ENCODE data around the gene USP5. TPM values are rescaled to one million over a fixed set of nuclear protein-coding genes. Genes with fewer than 3 reads are reported as not detected.

USP5 gene
- total and polyA plus RNA-seq, 2 of the 8 experiments (the other 6 are each of a cell fraction or from before 2014, with no cell fraction given), result 66.5 to 148 TPM

- TF ChIP-seq CBX8 (IDR thresholded peaks at IDR 0.05; ENCODE audit: borderline replicate concordance, low read depth, low read length) (no peak), CREB1 (IDR thresholded peaks at IDR 0.05) (0 out of 2 replicates have a peak, but pooled peaks have one; percentile 15), YY1 (IDR thresholded peaks at IDR 0.05; ENCODE audit: low read depth, low read length) (no peak), SP2 (IDR thresholded peaks at IDR 0.05; ENCODE audit: low read length) (no peak), NRF1 (IDR thresholded peaks at IDR 0.05; ENCODE audit: low read depth, low read length) (no peak; the same call in 1 of the 2 replicates), KDM5A (IDR thresholded peaks at IDR 0.05; ENCODE audit: low read length) (no peak), BRCA1 (IDR thresholded peaks at IDR 0.05; ENCODE audit: low read depth, low read length) (no peak), POU5F1 (IDR thresholded peaks at IDR 0.05; ENCODE audit: low read depth, low read length) (no peak), MAX (IDR thresholded peaks at IDR 0.05) (peak; percentile 21; the same call in 1 of the 2 replicates), E2F6 (IDR thresholded peaks at IDR 0.05) (peak; percentile 58; the same call in 1 of the 2 replicates), ATF2 (IDR thresholded peaks at IDR 0.05; ENCODE audit: low read length) (no peak), ATF3 (IDR thresholded peaks at IDR 0.05; ENCODE audit: insufficient read depth, low read depth, low read length) (no peak), EP300 (IDR thresholded peaks at IDR 0.05; ENCODE audit: borderline replicate concordance in 1 of 2, low read depth in 2 of 2, low read length in 2 of 2) (no peak), TAF1 (IDR thresholded peaks at IDR 0.05; ENCODE audit: low read depth, low read length) (peak; percentile 37; the same call in 1 of the 2 replicates), MAFK (IDR thresholded peaks at IDR 0.05; ENCODE audit: low read depth, low read length) (no peak), KDM4A (IDR thresholded peaks at IDR 0.05; ENCODE audit: low read depth, low read length, severe bottlenecking) (peak; percentile 34), PHF8 (conservative IDR thresholded peaks at IDR 0.05; ENCODE audit: low read depth, low read length) (no peak), JUND (IDR thresholded peaks at IDR 0.05; ENCODE audit: low read length) (no peak)
Measured at GRCh38 chr12:6914246-6914946, 62.4 kb downstream of the USP5 start, which contains the start of gene ENO2 (continued).

All from H1 (cell line).